Neuronal stem cell (in vitro differentiated cells): ENCODE data around the gene U2AF1L4.

Source experiments
- DNase-seq: peaks from one replicate; pipeline ENCODE4 v3.0.0-alpha.2; 2013; ENCODE audit warnings: low spot score
- H2AFZ ChIP-seq: one replicate; pipeline ENCODE4 v1.6.1; 2013; ENCODE audit warnings: mild to moderate bottlenecking, low read length, inconsistent platforms
- H2AK5ac ChIP-seq: 2 replicates; pipeline ENCODE4 v1.6.1; 2013; ENCODE audit warnings: low read depth, mild to moderate bottlenecking, inconsistent platforms, low read length, moderate library complexity, mixed read lengths
- H2BK120ac ChIP-seq: 2 replicates; pipeline ENCODE4 v1.6.1; 2013; ENCODE audit warnings: low read depth, mild to moderate bottlenecking, inconsistent platforms, low read length, moderate library complexity, mixed read lengths
- H2BK12ac ChIP-seq: one replicate; pipeline ENCODE4 v1.6.1; 2013; ENCODE audit warnings: low read length, inconsistent platforms
- H2BK15ac ChIP-seq: 2 replicates; pipeline ENCODE4 v1.6.1; 2013; ENCODE audit warnings: mild to moderate bottlenecking, low read length, inconsistent platforms, mixed read lengths
- H2BK5ac ChIP-seq: one replicate; pipeline ENCODE4 v1.6.1; 2013; ENCODE audit warnings: inconsistent platforms, mild to moderate bottlenecking, low read length, moderate library complexity
- H3K14ac ChIP-seq: one replicate; pipeline ENCODE4 v1.6.1; 2013; ENCODE audit warnings: low read length, inconsistent platforms
- H3K18ac ChIP-seq: 2 replicates; pipeline ENCODE4 v1.6.1; 2013; ENCODE audit warnings: low read length, inconsistent platforms
- H3K23ac ChIP-seq: 2 replicates; pipeline ENCODE4 v1.6.1; 2013; ENCODE audit warnings: low read depth, mild to moderate bottlenecking, mixed read lengths, low read length, inconsistent platforms; ENCODE audit not compliant: poor library complexity
- H3K27ac ChIP-seq: replicated peaks from 3 replicates; pipeline ENCODE4 v1.5.1; 2013; ENCODE audit warnings: low read length, inconsistent platforms
- H3K27me3 ChIP-seq, 3 experiments: 2 replicates each; pipeline ENCODE4 v1.6.1; 2013; ENCODE audit warnings: low read length in 3 of 3, mild to moderate bottlenecking in 2 of 3, inconsistent platforms in 1 of 3, low read depth in 1 of 3, mixed read lengths in 1 of 3, moderate library complexity in 1 of 3; ENCODE audit not compliant: control insufficient read depth in 3 of 3, insufficient read depth in 3 of 3
- H3K36me3 ChIP-seq, 2 donors: replicated peaks in 1 of 2; 2 replicates each; pipeline ENCODE4 v1.6.1; 2013; ENCODE audit warnings: low read length in 2 of 2; ENCODE audit not compliant: control insufficient read depth in 2 of 2, insufficient read depth in 2 of 2
- H3K4ac ChIP-seq: 2 replicates; pipeline ENCODE4 v1.6.1; 2013; ENCODE audit warnings: inconsistent platforms, mild to moderate bottlenecking, low read length, moderate library complexity
- H3K4me1 ChIP-seq, 2 donors: 1 replicate in 1 of 2; 2 replicates in 1 of 2; pipeline ENCODE4 v1.6.1; 2013; ENCODE audit warnings: low read length in 2 of 2, low read depth in 1 of 2; ENCODE audit not compliant: control insufficient read depth in 2 of 2, insufficient read depth in 1 of 2
- H3K4me2 ChIP-seq: one replicate; pipeline ENCODE4 v1.6.1; 2013; ENCODE audit warnings: mild to moderate bottlenecking, low read length, inconsistent platforms; ENCODE audit not compliant: insufficient read depth, poor library complexity, severe bottlenecking
- H3K4me3 ChIP-seq, 2 donors: 2 replicates each; pipeline ENCODE4 v1.5.1; 2013; ENCODE audit warnings: low read length in 2 of 2, mild to moderate bottlenecking in 2 of 2, inconsistent platforms in 1 of 2, moderate library complexity in 1 of 2
- H3K79me1 ChIP-seq: one replicate; pipeline ENCODE4 v1.6.1; 2013; ENCODE audit warnings: low read depth, mild to moderate bottlenecking, inconsistent platforms, low read length, moderate library complexity
- H3K9ac ChIP-seq: one replicate; pipeline ENCODE4 v1.6.1; 2013; ENCODE audit warnings: mild to moderate bottlenecking, low read depth, low read length, inconsistent platforms; ENCODE audit not compliant: poor library complexity
- H3K9me3 ChIP-seq, 2 donors: replicated peaks in 1 of 2; 2 replicates each; pipeline versions ENCODE3 to v1.6.1; 2013; ENCODE audit warnings: low read length in 2 of 2, mild to moderate bottlenecking in 2 of 2, inconsistent platforms in 1 of 2, low read depth in 1 of 2, mixed read lengths in 1 of 2, moderate library complexity in 1 of 2; ENCODE audit not compliant: control insufficient read depth in 2 of 2, insufficient read depth in 1 of 2
- H4K8ac ChIP-seq: one replicate; pipeline ENCODE4 v1.6.1; 2013; ENCODE audit warnings: low read depth, mild to moderate bottlenecking, inconsistent platforms, low read length, moderate library complexity
- H4K91ac ChIP-seq: one replicate; pipeline ENCODE4 v1.6.1; 2013; ENCODE audit warnings: low read length, low read depth, mild to moderate bottlenecking, inconsistent platforms; ENCODE audit not compliant: poor library complexity
- WGBS, 2 donors: extraction: QIAGEN DNeasy Blood & Tissue Kit; methylation state at CpG; one replicate each; pipeline ENCODE4 v1.1.7; 2013; ENCODE audit warnings: missing lambda C conversion rate in 2 of 2, mixed read lengths in 1 of 2; ENCODE audit not compliant: insufficient read length in 2 of 2, insufficient replicate concordance in 1 of 2; ENCODE audit errors: extremely low coverage in 2 of 2; 5-methylcytosine and 5-hydroxymethylcytosine counted together

Gene U2AF1L4

GRCh38 chr19:35780058-35780457 lies 34.8 kb upstream of the U2AF1L4 start:
- no CpG with 5 or more reads among the region's 16 CpGs for WGBS, 2 donors
- H3K79me1 ChIP-seq, result peaks cover 2% of the 10 kb centered on the region

GRCh38 chr19:35779033-35779432 lies 33.8 kb upstream of the U2AF1L4 start:
- Histone ChIP-seq H2BK120ac (no peak overlapping the region), H2AK5ac (no peak overlapping the region), H3K27me3 (no peaks in the 10 kb centered on the region), H3K4me3 (peak overlapping the region in 1 of 2 donors; percentile 12), H3K36me3 (peaks cover 28 to 68% of the 10 kb centered on the region in 2 donors), H3K79me1 (peaks cover 2% of the 10 kb centered on the region), H3K4ac (no peak overlapping the region), H3K9me3 (no peaks in the 10 kb centered on the region), H3K4me2 (no peak overlapping the region), H2BK5ac (no peak overlapping the region), H3K23ac (no peak overlapping the region), H4K91ac (no peak overlapping the region), H3K14ac (no peak overlapping the region), H4K8ac (no peak overlapping the region), H3K9ac (no peak overlapping the region), H2BK15ac (no peak overlapping the region), H2BK12ac (no peak overlapping the region), H3K18ac (no peak overlapping the region), H2AFZ (no peak overlapping the region), H3K4me1 (peaks cover 19 to 25% of the 10 kb centered on the region in 2 donors), H3K27ac (no peak overlapping the region)
- no CpG with 5 or more reads among the region's 8 CpGs for WGBS, 2 donors
- no peak for DNase-seq

More at GRCh38 chr19:35780058-35780457, 34.8 kb upstream of the U2AF1L4 start:
- no peak overlapping the region for H3K23ac ChIP-seq
- H2BK15ac ChIP-seq, result no peak overlapping the region
- H3K9me3 ChIP-seq, result no peaks in the 10 kb centered on the region
- H2BK120ac ChIP-seq, result no peak overlapping the region
- H2BK12ac ChIP-seq, result peak overlapping the region; percentile 41
- no peak overlapping the region for H3K27ac ChIP-seq
- H4K8ac ChIP-seq, result no peak overlapping the region
- H3K27me3 ChIP-seq, result no peaks in the 10 kb centered on the region
- peaks cover 28 to 74% of the 10 kb centered on the region in 2 donors for H3K36me3 ChIP-seq
- H3K18ac ChIP-seq, result no peak overlapping the region
- no peak overlapping the region for H2BK5ac ChIP-seq
- no peak for DNase-seq
- H2AK5ac ChIP-seq, result no peak overlapping the region
- H3K4me2 ChIP-seq, result no peak overlapping the region
- no peak overlapping the region for H3K14ac ChIP-seq
- H3K4me1 ChIP-seq, result peaks cover 13 to 27% of the 10 kb centered on the region in 2 donors
- H3K4ac ChIP-seq, result no peak overlapping the region
- H3K9ac ChIP-seq, result no peak overlapping the region
- H3K4me3 ChIP-seq, result no peak overlapping the region
- H4K91ac ChIP-seq, result no peak overlapping the region
- no peak overlapping the region for H2AFZ ChIP-seq

- no peak overlapping the region for H3K14ac ChIP-seq
- no peaks in the 10 kb centered on the region for H3K27me3 ChIP-seq
- H3K4me3 ChIP-seq, result no peak overlapping the region
- no peak overlapping the region for H3K27ac ChIP-seq
- H3K4ac ChIP-seq, result no peak overlapping the region
- no peaks in the 10 kb centered on the region for H3K9me3 ChIP-seq
- no peak for DNase-seq
- no peak overlapping the region for H2AK5ac ChIP-seq
- H3K23ac ChIP-seq, result peak overlapping the region; percentile 48
- no peak overlapping the region for H4K91ac ChIP-seq
- peak overlapping the region; percentile 50 for H3K9ac ChIP-seq
- no peak overlapping the region for H2BK5ac ChIP-seq
- H2BK12ac ChIP-seq, result no peak overlapping the region
- H2AFZ ChIP-seq, result no peak overlapping the region
- peaks cover 2% of the 10 kb centered on the region for H3K79me1 ChIP-seq
- no peak overlapping the region for H3K4me2 ChIP-seq
- H4K8ac ChIP-seq, result peak overlapping the region; percentile 45
- H3K4me1 ChIP-seq, result peaks cover 19 to 21% of the 10 kb centered on the region in 2 donors
- no peak overlapping the region for H3K18ac ChIP-seq
- no peak overlapping the region for H2BK15ac ChIP-seq
- WGBS, 2 donors, result no CpG with 5 or more reads among the region's 7 CpGs
- peaks cover 27 to 59% of the 10 kb centered on the region in 2 donors for H3K36me3 ChIP-seq
- no peak overlapping the region for H2BK120ac ChIP-seq
Observed at GRCh38 chr19:35777961-35778360, 32.7 kb upstream of the U2AF1L4 start.

DNA sequence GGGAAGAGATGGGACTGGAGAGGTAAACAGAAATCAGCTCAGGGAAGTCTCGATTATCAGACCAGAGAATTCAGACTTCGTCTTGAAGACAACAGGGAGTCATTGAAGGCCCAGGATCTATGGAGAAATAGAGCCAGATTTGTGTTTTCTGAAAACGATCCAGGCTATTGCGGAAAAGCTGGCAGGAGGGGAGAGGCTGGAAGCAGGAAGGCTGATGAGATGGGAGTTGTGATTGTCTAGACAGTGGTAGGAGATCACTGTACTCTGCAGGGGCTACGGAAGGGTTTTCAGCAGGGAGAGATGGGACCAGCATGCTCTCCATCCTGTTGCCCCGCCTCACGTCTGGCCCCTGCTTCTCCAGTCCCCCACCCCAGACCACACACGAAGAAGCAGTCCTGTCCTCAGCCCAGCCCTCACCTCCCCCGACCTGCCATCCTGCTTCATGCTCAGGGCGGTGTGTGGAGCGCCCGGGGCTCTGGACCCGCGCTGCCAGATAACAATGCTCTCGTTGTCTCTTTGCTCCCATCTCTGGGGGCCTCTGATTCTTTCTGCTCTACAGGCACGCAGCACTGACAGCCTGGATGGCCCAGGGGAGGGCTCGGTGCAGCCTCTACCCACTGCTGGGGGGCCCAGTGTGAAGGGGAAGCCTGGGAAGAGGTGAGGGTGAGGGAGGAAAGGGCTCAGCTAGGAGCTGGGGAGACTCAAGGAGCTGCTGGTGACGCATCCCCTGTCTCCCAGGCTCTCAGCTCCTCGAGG lies 32.0 kb upstream of the U2AF1L4 start:
- Histone ChIP-seq H3K9me3 (no peaks in the 10 kb centered on the region), H3K9ac (peak overlapping the region; percentile 84), H3K4me2 (peak overlapping the region; percentile 22), H2AK5ac (peak overlapping the region; percentile 45), H3K23ac (peak overlapping the region; percentile 48), H3K79me1 (peaks cover 2% of the 10 kb centered on the region), H3K4ac (no peak overlapping the region), H3K27me3 (no peaks in the 10 kb centered on the region), H2BK12ac (no peak overlapping the region), H2BK120ac (no peak overlapping the region), H3K18ac (peak overlapping the region; percentile 74), H2BK5ac (peak overlapping the region; percentile 44), H3K36me3 (peaks cover 21 to 52% of the 10 kb centered on the region in 2 donors), H2AFZ (no peak overlapping the region), H2BK15ac (peak overlapping the region; percentile 13), H3K27ac (no peak overlapping the region), H4K91ac (no peak overlapping the region), H4K8ac (no peak overlapping the region), H3K4me1 (peaks cover 19 to 21% of the 10 kb centered on the region in 2 donors), H3K14ac (no peak overlapping the region), H3K4me3 (no peak overlapping the region)
- DNase-seq, result no peak
- WGBS, 2 donors, result no CpG with 5 or more reads among the region's 19 CpGs
